Measurements from ENCODE around the gene SPIRE2. TPM values are rescaled to one million over a fixed set of nuclear protein-coding genes. Genes with fewer than 3 reads are reported as not detected.

The SPIRE2 gene
- total and polyA plus RNA-seq, 2 of the 13 experiments (the other 11 are each of a cell fraction or from before 2014, with no cell fraction given), result 13.3 to 37.5 TPM

GRCh38 chr16:89779231-89779908 is 48.9 kb upstream of the SPIRE2 start:
- Histone ChIP-seq H2AFZ (ENCODE audit: low read length) (no peak overlapping the region), H3K9ac (ENCODE audit: insufficient read depth, low read depth, low read length) (no peak overlapping the region), H3K4me3 (replicated peaks in 1 of 3; ENCODE audit: insufficient read depth in 1 of 3, low read depth in 2 of 3, low read length in 3 of 3) (no peak overlapping the region), H3K4me1 (ENCODE audit: insufficient read depth, low read length) (no peaks in the 10 kb centered on the region), H4K20me1 (ENCODE audit: insufficient read depth, low read length) (no peaks in the 10 kb centered on the region), H3K27me3 (ENCODE audit: control insufficient read depth in 1 of 2, insufficient read depth in 2 of 2, low read length in 2 of 2) (no peaks in the 10 kb centered on the region), H3K9me3 (ENCODE audit: low read length) (no peaks in the 10 kb centered on the region), H3K36me3 (replicated peaks in 1 of 2; ENCODE audit: control insufficient read depth in 1 of 2, insufficient read depth in 2 of 2, low read length in 2 of 2) (peaks cover 41 to 64% of the 10 kb centered on the region in 2 experiments), H3K27ac (ENCODE audit: extremely low read length, insufficient read depth, low read length) (no peak overlapping the region), H3K79me2 (ENCODE audit: insufficient read depth, low read length) (no peaks in the 10 kb centered on the region), H3K4me2 (ENCODE audit: low read depth, low read length) (no peak overlapping the region)
- in situ Hi-C loops (cut with HindIII; ENCODE audit: extremely low pct_ligation_motif_present, low pct_unique_long_range_greater_than_20kb) (loop anchor here (5.0 kb wide), 1 partner anchor 72 kb away; no protein-coding TSS in a partner anchor), intact Hi-C loops (cut with micrococcal nuclease; ENCODE audit: unreplicated experiment) (no loop called here)
- BruUV-seq (replicated peaks), result no TSS peak
- CTCF ChIA-PET (ENCODE audit: low intra/inter-chr PET ratio, low total read pairs), result no interaction called here
- no peak for DNase-seq (ENCODE audit: low spot score)
- WGBS (ENCODE audit: low lambda C conversion rate), result 98% methylated on average over 12 of the region's 13 CpGs
- TF ChIP-seq FOXP4 (CRISPR knock-in tag; IDR thresholded peaks at IDR 0.05) (no peak), SNAPC5 (CRISPR knock-in tag; IDR thresholded peaks at IDR 0.05; ENCODE audit: borderline replicate concordance) (no peak), ZNF841 (CRISPR knock-in tag; IDR thresholded peaks at IDR 0.05; ENCODE audit: borderline replicate concordance) (no peak), KMT2A (CRISPR knock-in tag; IDR thresholded peaks at IDR 0.05) (no peak), FOXA3 (CRISPR knock-in tag; IDR thresholded peaks at IDR 0.05) (no peak), JUND (CRISPR knock-in tag; IDR thresholded peaks at IDR 0.05) (no peak), ZC3H13 (CRISPR knock-in tag; IDR thresholded peaks at IDR 0.05) (no peak), HOXA7 (CRISPR knock-in tag; IDR thresholded peaks at IDR 0.05) (no peak), KAT7 (CRISPR knock-in tag; IDR thresholded peaks at IDR 0.05; ENCODE audit: borderline replicate concordance) (no peak), SRF (IDR thresholded peaks at IDR 0.05; ENCODE audit: low read depth, low read length) (no peak)
- no peak; the same call in 2 of the 3 replicates for ATAC-seq
- POLR2A ChIA-PET, result no interaction called here
- FAIRE-seq, result no peak

Data from HepG2 (cell line).